Measurements from ENCODE around the gene OR13C5.
"Not testable (repeated sequence)": the region's sequence is repeated elsewhere in the genome, so short reads cannot be mapped to it uniquely, and the experiment has no call there.

OR13C5 gene

DNA sequence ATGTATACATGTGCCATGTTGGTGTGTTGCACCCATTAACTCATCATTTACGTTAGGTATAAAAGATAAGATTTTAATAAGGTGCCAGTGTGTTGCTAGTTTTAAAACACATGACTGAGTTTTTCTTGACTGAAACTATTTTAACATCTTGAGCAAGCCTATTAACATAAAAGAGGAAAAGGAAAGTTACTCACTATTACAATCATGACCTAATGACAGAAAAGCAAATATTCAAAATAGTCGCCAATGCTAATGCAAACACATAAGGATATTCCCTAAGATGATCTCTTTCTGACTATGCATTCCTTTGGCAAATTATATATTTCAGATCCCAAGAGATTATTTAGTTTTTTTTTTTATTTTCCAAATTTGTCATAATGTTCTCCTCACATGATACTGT is 12.0 kb upstream of the OR13C5 start:
- ATAC-seq (ENCODE audit: low read depth) = no peak
- Histone ChIP-seq H3K9me3 (ENCODE audit: severe bottlenecking) (no peaks in the 10 kb centered on the region), H3K36me3 (ENCODE audit: low read depth) (no peaks in the 10 kb centered on the region), H3K27me3 (ENCODE audit: insufficient read depth, poor library complexity, severe bottlenecking) (peaks cover 2% of the 10 kb centered on the region), H3K4me1 (ENCODE audit: insufficient read depth, poor library complexity, severe bottlenecking) (no peaks in the 10 kb centered on the region), H3K4me3 (ENCODE audit: severe bottlenecking) (no peak overlapping the region), H3K27ac (ENCODE audit: poor library complexity, severe bottlenecking) (no peak overlapping the region)
- TF ChIP-seq CTCF (IDR thresholded peaks at IDR 0.05; ENCODE audit: poor library complexity, severe bottlenecking) = no peak
- DNase-seq (ENCODE audit: low spot score) = no peak

- ATAC-seq (ENCODE audit: low read depth) (no peak), DNase-seq (ENCODE audit: low spot score) (no peak)
- Histone ChIP-seq H3K27ac (ENCODE audit: poor library complexity, severe bottlenecking) (no peak overlapping the region), H3K27me3 (ENCODE audit: insufficient read depth, poor library complexity, severe bottlenecking) (peaks cover 2% of the 10 kb centered on the region), H3K36me3 (ENCODE audit: low read depth) (no peaks in the 10 kb centered on the region), H3K4me3 (ENCODE audit: severe bottlenecking) (no peak overlapping the region), H3K4me1 (ENCODE audit: insufficient read depth, poor library complexity, severe bottlenecking) (no peaks in the 10 kb centered on the region), H3K9me3 (ENCODE audit: severe bottlenecking) (no peaks in the 10 kb centered on the region)
- TF ChIP-seq CTCF (IDR thresholded peaks at IDR 0.05; ENCODE audit: poor library complexity, severe bottlenecking) = peak; percentile 37
Measured at GRCh38 chr9:104608336-104608735, 9.1 kb upstream of the OR13C5 start.

DNA sequence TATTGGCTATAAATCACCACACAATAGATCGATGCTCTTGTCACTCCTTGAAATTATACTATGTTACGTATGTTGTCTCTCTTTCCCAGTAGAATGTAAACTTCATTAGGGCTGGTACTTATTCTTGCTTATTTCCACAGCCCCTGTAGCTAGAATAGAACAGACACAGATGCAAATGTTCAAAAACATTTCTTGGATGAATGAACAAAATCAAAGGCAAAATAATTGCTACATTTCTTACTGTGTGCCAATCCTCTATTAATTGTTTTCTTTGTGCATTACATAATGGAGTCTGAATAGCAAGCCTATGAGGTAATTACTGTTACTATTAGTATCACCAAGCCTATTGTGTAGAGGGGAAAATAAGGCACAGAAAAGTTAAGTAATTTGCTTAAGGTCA is 6.9 kb upstream of the OR13C5 start:
- H3K9me3 ChIP-seq (ENCODE audit: severe bottlenecking) = no peaks in the 10 kb centered on the region
- ATAC-seq (ENCODE audit: low read depth) = no peak

DNA sequence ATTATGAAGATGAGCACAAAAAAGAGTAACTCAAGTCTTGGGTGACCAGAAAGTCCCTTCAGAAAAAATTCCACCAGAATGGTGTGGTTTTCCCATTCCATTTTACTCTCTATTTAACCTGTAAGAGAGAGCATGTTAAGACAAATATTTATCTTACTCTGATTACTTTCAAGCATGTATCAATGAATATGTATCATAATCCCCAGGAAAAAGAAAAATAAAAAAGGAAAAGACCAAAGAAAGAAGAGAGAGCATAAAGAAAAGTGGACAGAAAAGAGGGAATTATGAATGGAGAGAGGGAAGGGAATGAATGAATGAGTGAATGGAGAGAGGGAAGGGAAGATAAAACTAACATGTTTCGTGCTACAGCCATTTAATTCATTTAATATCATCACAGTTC is 6.3 kb upstream of the OR13C5 start, which contains the start of gene OR13C2:
Gene OR13C2 (minus strand): TSS at position 101 of the 400 bp plus-strand sequence. CDS start 0 bp downstream, at position 101.
- DNase-seq (ENCODE audit: low spot score); H3K4me1 ChIP-seq (ENCODE audit: insufficient read depth, poor library complexity, severe bottlenecking); ATAC-seq (ENCODE audit: low read depth); H3K4me3 ChIP-seq (ENCODE audit: severe bottlenecking); H3K27ac ChIP-seq (ENCODE audit: poor library complexity, severe bottlenecking); H3K36me3 ChIP-seq (ENCODE audit: low read depth); H3K27me3 ChIP-seq (ENCODE audit: insufficient read depth, poor library complexity, severe bottlenecking); H3K9me3 ChIP-seq (ENCODE audit: severe bottlenecking): not testable (repeated sequence)

More for the DNA sequence above, 6.9 kb upstream of the OR13C5 start:
- TF ChIP-seq CTCF (IDR thresholded peaks at IDR 0.05; ENCODE audit: poor library complexity, severe bottlenecking) = no peak
- H3K4me1 ChIP-seq (ENCODE audit: insufficient read depth, poor library complexity, severe bottlenecking) = no peaks in the 10 kb centered on the region
- peaks cover 5% of the 10 kb centered on the region for H3K27me3 ChIP-seq (ENCODE audit: insufficient read depth, poor library complexity, severe bottlenecking)
- no peak for DNase-seq (ENCODE audit: low spot score)
- no peak overlapping the region for H3K27ac ChIP-seq (ENCODE audit: poor library complexity, severe bottlenecking)
- no peaks in the 10 kb centered on the region for H3K36me3 ChIP-seq (ENCODE audit: low read depth)
- H3K4me3 ChIP-seq (ENCODE audit: severe bottlenecking) = no peak overlapping the region

DNA sequence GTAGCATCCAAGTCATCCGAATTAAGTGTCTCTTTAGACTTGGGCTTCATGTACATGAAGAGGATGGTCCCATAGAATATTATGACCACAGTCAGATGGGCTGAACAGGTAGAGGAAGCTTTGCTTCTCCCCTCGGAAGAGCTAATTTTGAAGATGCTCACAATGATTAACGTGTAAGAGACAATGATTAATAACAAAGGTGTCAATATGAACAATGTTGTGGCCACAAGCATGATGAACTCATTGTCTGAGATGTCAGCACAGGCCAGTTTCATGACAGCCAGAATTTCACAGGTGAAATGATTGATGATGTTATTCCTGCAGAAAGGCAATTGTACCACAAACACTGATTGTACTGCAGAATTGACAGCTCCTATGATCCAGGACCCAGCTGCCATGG is 5.6 kb upstream of the OR13C5 start:
- DNase-seq (ENCODE audit: low spot score) = no peak
- peaks cover 5% of the 10 kb centered on the region for H3K27me3 ChIP-seq (ENCODE audit: insufficient read depth, poor library complexity, severe bottlenecking)
- H3K4me3 ChIP-seq (ENCODE audit: severe bottlenecking) = no peak overlapping the region
- H3K36me3 ChIP-seq (ENCODE audit: low read depth) = no peaks in the 10 kb centered on the region
- H3K4me1 ChIP-seq (ENCODE audit: insufficient read depth, poor library complexity, severe bottlenecking) = no peaks in the 10 kb centered on the region
- no peak for ATAC-seq (ENCODE audit: low read depth)
- no peak overlapping the region for H3K27ac ChIP-seq (ENCODE audit: poor library complexity, severe bottlenecking)
- no peaks in the 10 kb centered on the region for H3K9me3 ChIP-seq (ENCODE audit: severe bottlenecking)
- TF ChIP-seq CTCF (IDR thresholded peaks at IDR 0.05; ENCODE audit: poor library complexity, severe bottlenecking) = no peak

- H3K4me3 ChIP-seq (ENCODE audit: severe bottlenecking); H3K27me3 ChIP-seq (ENCODE audit: insufficient read depth, poor library complexity, severe bottlenecking); H3K4me1 ChIP-seq (ENCODE audit: insufficient read depth, poor library complexity, severe bottlenecking); DNase-seq (ENCODE audit: low spot score); H3K9me3 ChIP-seq (ENCODE audit: severe bottlenecking); H3K27ac ChIP-seq (ENCODE audit: poor library complexity, severe bottlenecking); ATAC-seq (ENCODE audit: low read depth); H3K36me3 ChIP-seq (ENCODE audit: low read depth): not testable (repeated sequence)
Measured at GRCh38 chr9:104598749-104599148, 464 bp downstream of the OR13C5 start.
